Stimulated activated naive CD4-positive, alpha-beta T cell treated with Interleukin-2 at 50 U/mL for 16 hours (primary cell): ENCODE measurements around the gene B3GNT2.

Experiments used
- DNase-seq: peaks from one replicate; lab custom pipeline; 2025; lab: John Stamatoyannopoulos, UW

Gene B3GNT2

DNA sequence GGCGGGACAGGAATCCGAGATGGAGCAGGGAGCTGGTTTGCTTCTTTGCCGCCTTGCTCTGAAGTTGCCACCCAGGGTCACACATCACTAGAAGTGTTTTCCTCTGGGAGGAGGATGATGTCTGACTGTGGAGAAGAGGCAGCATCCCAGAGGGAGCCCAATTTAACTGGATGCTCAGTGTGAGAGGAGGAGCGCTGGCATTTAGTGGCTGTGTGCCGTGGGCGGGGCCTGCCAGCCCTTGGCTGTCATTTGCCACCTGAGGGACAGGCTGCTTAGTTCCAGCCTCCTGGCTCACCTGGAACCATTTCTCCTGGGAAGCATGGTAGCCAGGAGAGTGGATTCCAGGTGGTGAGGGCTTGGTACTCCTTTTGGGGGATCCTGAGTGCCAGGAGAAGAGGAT is 9.6 kb downstream of the B3GNT2 start:
- no peak for DNase-seq

DNA sequence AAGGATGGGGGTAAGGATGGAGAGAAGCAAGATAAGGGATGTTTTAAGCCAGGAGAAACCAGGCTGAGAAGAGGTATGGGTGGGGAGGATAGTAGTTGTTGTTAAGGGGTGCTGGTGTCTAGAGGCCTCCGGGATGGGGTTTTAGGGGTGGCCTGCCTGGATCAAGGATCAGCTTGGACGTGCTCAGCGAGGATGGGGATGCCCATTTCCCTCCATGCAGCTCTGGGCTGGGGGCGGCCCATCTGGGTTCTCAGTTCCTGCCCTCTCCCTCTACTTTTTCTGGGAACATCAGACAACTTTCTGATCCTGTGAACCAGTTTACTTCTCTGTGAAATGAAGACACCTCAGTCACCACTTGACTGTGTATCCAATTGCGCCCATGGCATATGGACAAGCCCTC is 10.1 kb downstream of the B3GNT2 start:
- DNase-seq, result no peak

DNA sequence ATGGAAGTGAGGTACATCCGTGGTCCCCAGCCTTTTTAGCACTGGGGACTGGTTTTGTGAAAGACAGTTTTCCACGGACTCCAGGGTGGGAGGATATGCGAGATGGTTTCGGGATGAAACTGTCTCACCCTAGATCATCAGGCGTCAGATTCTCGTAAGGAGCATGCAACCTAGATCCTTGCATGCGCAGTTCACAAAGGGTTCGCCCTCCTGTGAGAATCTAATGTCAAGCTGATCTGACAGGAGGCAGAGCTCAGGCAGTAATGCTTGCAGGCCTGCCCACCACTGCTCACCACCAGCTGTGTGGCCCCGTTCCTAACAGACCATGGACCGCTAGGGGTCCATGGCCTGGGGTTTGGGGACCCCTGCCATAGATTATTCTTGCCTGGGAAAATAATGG is 11.6 kb downstream of the B3GNT2 start:
- no peak for DNase-seq

- no peak for DNase-seq
Observed at GRCh38 chr2:62208074-62208757, 12.3 kb downstream of the B3GNT2 start.

DNA sequence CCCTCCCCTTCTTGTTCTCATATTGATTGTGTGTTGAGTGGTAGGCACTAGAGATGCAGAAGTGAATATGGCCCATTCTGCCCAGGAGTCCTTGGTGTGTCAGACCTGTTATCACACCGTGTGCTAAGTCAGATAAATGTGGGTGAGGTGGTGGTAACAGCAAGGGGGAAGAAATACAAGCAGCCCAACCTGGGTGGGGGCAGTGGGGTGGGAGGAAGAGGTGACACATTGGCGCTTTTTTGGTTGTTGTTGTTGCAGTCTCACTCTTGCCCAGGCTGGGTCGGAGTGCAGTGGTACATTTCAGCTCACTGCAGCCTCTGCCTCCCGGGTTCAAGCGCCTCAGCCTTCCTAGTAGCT is 12.8 kb downstream of the B3GNT2 start:
- peak; percentile 14 for DNase-seq

DNA sequence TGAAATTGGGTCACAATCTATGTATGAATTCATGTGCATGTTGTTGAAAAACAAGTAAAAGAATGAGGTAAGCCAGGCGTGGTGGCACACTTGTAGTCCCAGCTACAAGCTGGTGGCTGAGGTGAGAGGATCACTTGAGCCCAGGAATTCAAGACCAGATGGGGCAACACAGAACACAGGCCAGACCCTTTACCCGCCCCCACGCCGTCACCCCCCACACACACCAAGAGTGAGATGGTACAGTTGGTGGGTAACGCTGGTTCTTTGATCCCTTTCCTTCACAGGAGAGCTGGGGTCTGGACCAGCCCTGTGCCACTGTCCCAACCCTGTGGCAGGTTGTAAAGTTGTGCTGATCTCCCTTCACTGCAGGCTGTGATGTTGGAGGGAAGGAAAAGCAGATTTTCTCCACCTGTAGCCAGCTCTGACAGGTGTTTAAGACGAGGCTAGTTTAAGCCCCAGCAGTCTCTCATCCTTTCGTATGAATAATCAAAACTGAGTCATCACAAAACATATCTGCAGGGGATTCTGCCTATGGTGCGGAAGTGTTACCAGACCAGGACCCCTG is 13.6 kb downstream of the B3GNT2 start:
- no peak for DNase-seq

DNA sequence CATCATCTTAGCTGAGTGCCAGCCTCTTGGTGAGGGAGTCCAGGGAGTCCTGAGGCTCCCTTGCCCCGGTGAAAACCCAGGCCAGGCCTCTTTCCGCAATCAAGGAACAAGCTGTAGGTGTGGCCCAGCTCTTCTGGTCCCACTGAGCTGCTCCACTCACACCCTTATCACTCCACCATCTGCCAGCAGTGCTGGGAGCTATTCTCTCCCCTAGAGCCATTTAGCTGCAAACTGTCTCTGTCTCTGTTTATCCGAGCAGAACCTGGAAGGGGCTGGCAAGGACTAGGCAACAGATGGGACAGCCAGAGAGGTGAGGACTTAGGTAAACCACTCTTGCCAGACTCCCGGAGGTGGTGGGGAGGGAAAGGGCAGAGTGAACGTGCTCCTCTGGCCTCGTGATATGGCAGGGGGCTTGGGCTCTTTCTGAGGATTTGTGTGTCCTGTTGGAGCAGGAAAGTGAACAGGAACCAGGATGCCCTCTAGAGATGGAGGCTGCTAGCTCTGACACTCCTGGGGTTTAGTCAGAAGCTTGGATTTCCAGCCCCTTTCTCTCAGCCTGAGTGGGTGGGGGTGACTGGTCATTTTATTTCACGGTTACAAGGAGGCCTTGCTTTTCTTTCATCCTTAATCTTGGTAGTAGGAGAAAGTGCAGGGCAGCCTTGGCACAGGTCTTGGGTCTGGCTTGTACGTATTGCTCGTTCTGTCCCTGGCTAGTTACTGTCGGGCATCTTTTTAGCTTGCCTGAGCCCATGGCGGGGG is 19.6 kb downstream of the B3GNT2 start:
- DNase-seq, result no peak

- no peak for DNase-seq
Observed at GRCh38 chr2:62216113-62216512, 20.2 kb downstream of the B3GNT2 start.

- no peak for DNase-seq
Observed at GRCh38 chr2:62216616-62217015, 20.7 kb downstream of the B3GNT2 start.

DNA sequence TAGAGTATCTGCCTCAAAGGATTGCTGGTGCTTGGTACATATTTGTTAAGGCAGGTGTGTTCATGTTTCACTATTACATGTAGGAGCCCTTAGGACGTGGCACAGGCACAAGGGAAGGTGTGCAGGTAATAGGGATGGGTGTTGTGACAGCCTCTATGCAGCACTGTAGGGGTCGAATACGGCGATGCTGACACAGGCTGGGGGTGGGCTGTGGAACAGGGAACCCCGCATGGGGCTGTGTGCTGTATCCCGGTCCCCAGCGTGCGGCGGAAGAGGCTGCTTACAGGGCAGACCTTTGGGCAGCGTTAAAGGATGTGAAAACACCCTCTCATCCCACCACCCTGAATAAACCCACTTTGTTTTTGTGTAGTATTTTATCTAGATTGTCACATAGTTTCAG is 21.5 kb downstream of the B3GNT2 start:
- no peak for DNase-seq

DNA sequence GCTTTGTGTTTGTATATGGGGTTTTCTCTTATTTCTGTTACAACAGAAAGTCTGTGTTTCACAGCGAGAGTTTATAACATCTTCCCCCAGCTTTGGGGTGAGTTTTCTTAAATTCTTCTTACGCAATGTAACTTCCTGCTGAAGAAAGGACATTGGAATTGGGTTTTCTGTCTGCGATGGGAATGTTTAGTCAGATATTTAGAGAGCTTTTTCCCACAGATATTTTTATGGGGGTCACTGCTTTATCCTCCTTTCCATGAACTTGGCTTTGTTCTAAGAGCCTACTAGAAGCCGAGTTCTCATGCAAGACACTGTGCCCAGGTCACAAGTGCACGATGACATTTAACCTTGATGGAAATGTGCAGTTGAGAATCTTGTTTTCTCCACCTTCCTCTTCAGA is 22.1 kb downstream of the B3GNT2 start:
- DNase-seq, result no peak

- DNase-seq, result no peak
Observed at GRCh38 chr2:62219407-62220159, 23.7 kb downstream of the B3GNT2 start.

GRCh38 chr2:62221141-62221540 is 25.2 kb downstream of the B3GNT2 start:
- no peak for DNase-seq

- DNase-seq, result no peak
Observed at GRCh38 chr2:62222171-62222570, 26.3 kb downstream of the B3GNT2 start.

DNA sequence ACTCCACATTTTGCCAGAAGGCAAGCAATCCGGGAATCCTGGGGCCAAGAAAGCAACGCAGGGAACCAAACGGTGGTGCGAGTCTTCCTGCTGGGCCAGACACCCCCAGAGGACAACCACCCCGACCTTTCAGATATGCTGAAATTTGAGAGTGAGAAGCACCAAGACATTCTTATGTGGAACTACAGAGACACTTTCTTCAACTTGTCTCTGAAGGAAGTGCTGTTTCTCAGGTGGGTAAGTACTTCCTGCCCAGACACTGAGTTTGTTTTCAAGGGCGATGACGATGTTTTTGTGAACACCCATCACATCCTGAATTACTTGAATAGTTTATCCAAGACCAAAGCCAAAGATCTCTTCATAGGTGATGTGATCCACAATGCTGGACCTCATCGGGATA is 26.8 kb downstream of the B3GNT2 start:
- no peak for DNase-seq

DNA sequence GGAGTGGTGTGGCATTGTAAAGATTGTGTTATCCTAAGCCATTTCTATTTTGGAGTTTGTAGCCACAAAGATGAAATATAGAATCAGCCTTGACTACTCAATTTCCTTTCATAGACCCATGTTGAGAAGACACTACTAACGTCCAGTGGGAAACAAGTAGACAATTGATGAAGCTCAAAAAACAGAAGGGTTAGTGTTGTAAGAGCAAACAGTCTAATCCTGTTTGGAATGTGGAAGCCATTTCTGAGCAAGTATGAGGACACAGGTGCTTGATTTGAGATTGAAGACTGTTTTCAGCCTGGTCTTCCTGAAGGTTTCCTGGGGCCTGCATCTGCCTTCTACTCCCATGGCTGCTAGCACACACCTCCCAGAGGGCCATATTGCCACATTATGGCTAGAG is 29.1 kb downstream of the B3GNT2 start:
- DNase-seq, result no peak

- no peak for DNase-seq
Observed at GRCh38 chr2:62227386-62228075, 31.6 kb downstream of the B3GNT2 start.

GRCh38 chr2:62229082-62229605 is 33.2 kb downstream of the B3GNT2 start:
- DNase-seq, result no peak

- no peak for DNase-seq
Observed at GRCh38 chr2:62231541-62231940, 35.6 kb downstream of the B3GNT2 start.

DNA sequence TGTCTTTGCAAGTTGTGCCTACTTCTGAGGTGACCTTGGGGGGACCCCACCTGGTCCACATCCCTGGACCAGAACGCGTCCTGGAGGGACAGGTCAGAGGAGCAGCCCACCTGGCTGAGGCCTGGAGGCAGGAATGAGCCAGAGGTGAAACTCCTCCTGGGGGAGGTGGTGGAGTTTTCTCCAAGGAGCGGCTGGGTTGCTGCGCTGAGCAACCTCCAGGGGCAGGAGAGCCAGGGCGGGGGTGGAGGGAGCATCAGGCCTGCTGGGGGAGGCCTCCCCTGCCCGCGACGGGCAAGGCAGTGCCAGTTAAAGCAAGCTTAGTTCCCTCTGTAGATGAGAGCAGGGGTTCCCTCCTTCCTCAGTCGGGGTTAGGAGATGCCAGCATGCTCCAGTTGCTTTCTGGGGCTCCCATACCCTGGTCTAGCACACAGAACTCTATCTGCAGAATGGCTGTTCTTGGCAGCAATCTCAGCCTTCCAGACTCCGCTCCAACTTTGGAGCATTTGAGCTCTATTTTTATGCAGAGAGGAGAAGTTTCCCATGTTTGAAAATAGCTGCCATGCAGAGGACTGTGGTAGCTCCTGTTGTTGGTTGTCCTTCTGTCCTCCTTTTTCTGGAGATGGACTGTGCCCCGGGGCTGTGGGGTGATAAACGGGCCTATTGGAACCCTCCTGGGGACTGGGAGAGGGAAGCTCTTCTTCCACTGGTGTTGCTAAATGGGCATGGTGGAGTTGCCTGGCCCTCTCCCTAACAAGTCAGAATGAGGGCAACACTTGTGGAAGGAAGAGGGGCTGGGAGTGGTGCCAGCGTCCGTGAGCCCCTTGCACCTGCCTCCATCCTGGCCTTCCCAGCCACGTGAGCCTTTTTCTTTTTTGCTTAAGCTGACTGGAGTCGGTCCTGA is 39.1 kb downstream of the B3GNT2 start:
- no peak for DNase-seq

DNA sequence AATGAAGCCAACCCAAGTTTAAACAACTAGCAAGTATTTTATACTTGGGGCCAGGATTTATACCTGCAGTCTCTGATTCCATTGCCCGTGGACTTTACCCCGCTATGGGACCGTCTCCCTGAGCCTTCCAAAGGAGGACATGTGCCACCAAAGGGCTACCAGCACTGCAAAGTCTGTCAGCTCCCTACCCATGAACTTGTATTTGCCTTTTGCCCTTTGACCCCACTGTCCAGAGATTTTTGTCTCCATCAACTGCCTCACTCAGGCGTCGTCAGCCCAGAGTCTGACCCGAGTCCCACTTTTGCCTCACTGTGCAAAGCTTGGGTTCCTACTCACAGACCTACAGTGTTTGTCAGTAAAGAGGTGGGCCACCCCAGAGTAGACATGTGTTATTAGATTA is 40.6 kb downstream of the B3GNT2 start:
- no peak for DNase-seq
